Peyer's patch (tissue), 4 donors: ENCODE measurements around the gene TMEM147.

ENCODE experiments used
- CTCF ChIP-seq, 6 experiments: fragments of 450-650 bp in 4 of 6; fragments of 200-600 bp in 2 of 6; sonication (generic) in 1 of 6; IDR thresholded peaks; one replicate each; pipeline ENCODE4 v1.5.1; 2017 to 2019; ENCODE audit warnings: antibody characterized with exemption in 6 of 6, mild to moderate bottlenecking in 3 of 6, moderate library complexity in 1 of 6
- POLR2A ChIP-seq, 2 donors: fragments of 450-650 bp; IDR thresholded peaks; one replicate each; pipeline ENCODE4 v1.5.1; 2017; ENCODE audit warnings: antibody characterized with exemption in 2 of 2, mild to moderate bottlenecking in 2 of 2, moderate library complexity in 2 of 2

DNA sequence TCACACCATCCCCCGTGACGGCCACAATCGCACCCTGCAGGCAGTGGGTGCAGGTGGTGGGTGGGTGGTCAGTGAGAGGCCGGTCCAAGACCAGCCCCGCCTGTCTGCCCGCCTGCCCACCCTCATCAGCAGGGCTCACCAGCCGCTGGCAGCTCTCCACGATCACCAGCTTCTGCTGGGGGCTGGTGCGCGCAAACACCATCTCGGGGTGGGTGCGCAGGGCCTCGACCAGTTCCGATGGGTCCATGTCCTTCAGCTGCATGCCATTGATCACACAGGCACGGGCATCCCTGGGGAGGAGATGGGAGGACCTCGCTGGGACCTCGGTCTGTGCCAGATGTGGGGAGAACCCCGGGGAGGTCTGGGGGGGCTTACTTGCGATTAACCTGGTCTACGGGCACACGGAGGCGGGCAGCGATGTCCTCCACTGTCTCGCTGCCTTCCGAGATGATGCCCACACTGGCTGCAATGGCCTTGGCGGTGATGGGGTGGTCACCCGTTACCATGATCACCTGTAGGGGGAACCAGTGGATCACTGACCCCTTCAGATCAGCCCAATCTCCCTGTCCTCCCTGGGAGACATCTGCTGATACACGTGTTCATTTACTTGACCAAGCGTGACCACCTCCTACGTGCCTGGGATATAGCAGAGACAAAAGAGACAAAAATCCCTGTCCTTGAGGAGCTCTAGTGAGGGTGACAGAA, 10.0 kb downstream of the TMEM147 start:
- no peak for TF ChIP-seq CTCF (IDR thresholded peaks at IDR 0.05)
- TF ChIP-seq POLR2A (IDR thresholded peaks at IDR 0.05): no peak
